Liver (tissue), 9 donors: ENCODE data around the gene CYSRT1. TPM values are rescaled to one million over a fixed set of nuclear protein-coding genes. Genes with fewer than 3 reads are reported as not detected.
A peak's percentile ranks its signal among the peaks of the same experiment; 100 is the strongest.

ENCODE experiments used
- DNase-seq: peaks from one replicate; pipeline ENCODE4 v3.0.0-alpha.2; 2017; ENCODE audit warnings: low spot score
- H3K27ac ChIP-seq, 2 donors: one replicate each; pipeline ENCODE4 v1.7.0; 2013; ENCODE audit warnings: inconsistent platforms in 2 of 2, low read length in 2 of 2, control low read depth in 1 of 2, low read depth in 1 of 2, mild to moderate bottlenecking in 1 of 2
- H3K27me3 ChIP-seq, 4 donors: one replicate each; pipeline versions ENCODE4 v1.6.1 to v1.7.0; 2013; ENCODE audit warnings: low read length in 3 of 4, inconsistent platforms in 1 of 4, mild to moderate bottlenecking in 1 of 4, moderate library complexity in 1 of 4; ENCODE audit not compliant: control insufficient read depth in 4 of 4, insufficient read depth in 4 of 4
- H3K36me3 ChIP-seq, 4 donors: one replicate each; pipeline versions ENCODE4 v1.6.1 to v1.7.0; 2013; ENCODE audit warnings: low read length in 3 of 4, mild to moderate bottlenecking in 3 of 4, low read depth in 1 of 4, moderate library complexity in 1 of 4; ENCODE audit not compliant: control insufficient read depth in 4 of 4, insufficient read depth in 3 of 4
- H3K4me1 ChIP-seq, 4 donors: one replicate each; pipeline versions ENCODE4 v1.6.1 to v1.7.0; 2013; ENCODE audit warnings: low read length in 3 of 4, mild to moderate bottlenecking in 3 of 4, moderate library complexity in 1 of 4; ENCODE audit not compliant: control insufficient read depth in 4 of 4, insufficient read depth in 4 of 4
- H3K4me3 ChIP-seq, 3 donors: one replicate each; pipeline versions ENCODE4 v1.6.1 to v1.7.0; 2013; ENCODE audit warnings: low read length in 3 of 3, control low read depth in 1 of 3, low read depth in 1 of 3, mild to moderate bottlenecking in 1 of 3
- H3K9ac ChIP-seq, 2 donors: one replicate each; pipeline ENCODE4 v1.7.0; 2013; ENCODE audit warnings: low read length in 2 of 2, mild to moderate bottlenecking in 2 of 2, moderate library complexity in 2 of 2, control low read depth in 1 of 2, low read depth in 1 of 2
- H3K9me3 ChIP-seq, 4 donors: one replicate each; pipeline versions ENCODE4 v1.6.1 to v1.7.0; 2013; ENCODE audit warnings: low read length in 3 of 4; ENCODE audit not compliant: control insufficient read depth in 4 of 4
- CTCF ChIP-seq: fragments of 150-350 bp; IDR thresholded peaks from 2 replicates; pipeline ENCODE4 v1.5.1; 2017; ENCODE audit warnings: improper control_type of control experiment, low read depth, low read length; ENCODE audit not compliant: missing input control
- EGR1 ChIP-seq, 2 donors: IDR thresholded peaks; 2 replicates each; pipeline ENCODE4 v1.6.1; 2016 to 2018; ENCODE audit warnings: antibody characterized with exemption in 2 of 2, low read depth in 2 of 2
- FOXA1 ChIP-seq: IDR thresholded peaks from 2 replicates; pipeline ENCODE4 v1.6.1; 2016; ENCODE audit warnings: antibody characterized with exemption
- GABPA ChIP-seq, 2 donors: IDR thresholded peaks in 1 of 2; conservative IDR thresholded peaks in 1 of 2; 2 replicates each; pipeline ENCODE4 v1.6.1; 2016; ENCODE audit warnings: antibody characterized with exemption in 2 of 2, mild to moderate bottlenecking in 1 of 2, moderate library complexity in 1 of 2
- HNF4A ChIP-seq, 2 donors: conservative IDR thresholded peaks; 2 replicates each; pipeline ENCODE4 v1.6.1; 2016; ENCODE audit warnings: antibody characterized with exemption in 2 of 2, mild to moderate bottlenecking in 2 of 2
- HNF4G ChIP-seq: IDR thresholded peaks from 2 replicates; pipeline ENCODE4 v1.6.1; 2016; ENCODE audit warnings: antibody characterized with exemption
- JUND ChIP-seq, 2 donors: IDR thresholded peaks; 2 replicates each; pipeline ENCODE4 v1.6.1; 2016; ENCODE audit warnings: antibody characterized with exemption in 2 of 2
- MAX ChIP-seq: IDR thresholded peaks from 2 replicates; pipeline ENCODE4 v1.6.1; 2016; ENCODE audit warnings: antibody characterized with exemption
- NR2F2 ChIP-seq: IDR thresholded peaks from 2 replicates; pipeline ENCODE4 v1.6.1; 2016; ENCODE audit warnings: antibody characterized with exemption
- RAD21 ChIP-seq, 2 donors: IDR thresholded peaks; 2 replicates each; pipeline ENCODE4 v1.6.1; 2016; ENCODE audit warnings: antibody characterized with exemption in 2 of 2, mild to moderate bottlenecking in 2 of 2
- REST ChIP-seq: IDR thresholded peaks from 2 replicates; pipeline ENCODE4 v1.6.1; 2016; ENCODE audit warnings: antibody characterized with exemption, mild to moderate bottlenecking
- RXRA ChIP-seq, 2 donors: IDR thresholded peaks; 2 replicates each; pipeline ENCODE4 v1.6.1; 2017 to 2018; ENCODE audit warnings: antibody characterized with exemption in 2 of 2, mild to moderate bottlenecking in 1 of 2
- TAF1 ChIP-seq: conservative IDR thresholded peaks from 2 replicates; pipeline ENCODE4 v1.6.1; 2016; ENCODE audit warnings: antibody characterized with exemption, mild to moderate bottlenecking
- ZBTB33 ChIP-seq: IDR thresholded peaks from 2 replicates; pipeline ENCODE4 v1.6.1; 2016; ENCODE audit warnings: antibody characterized with exemption
- WGBS: extraction: QIAGEN DNeasy Blood & Tissue Kit; methylation state at CpG from one replicate; pipeline ENCODE4 v1.1.7; 2013; 5-methylcytosine and 5-hydroxymethylcytosine counted together
- polyA plus RNA-seq, 2 donors: library from polyadenylated mRNA; stranded (reverse) in 1 of 2; unstranded in 1 of 2; fragments of 200-250 nt in 1 of 2; fragments of >200 nt in 1 of 2; fragmentation: Nextera tagmentation in 1 of 2; extraction: Ambion mirVana in 1 of 2; gene quantifications; one replicate each; pipeline versions ENCODE4 v1.2.1 to v1.2.3, GENCODE V29; 2013 to 2015
- total RNA-seq, 2 donors: library from RNA; depleted of rRNA; stranded (reverse); fragments of >200 nt; gene quantifications; one replicate each; pipeline ENCODE4 v1.2.3, GENCODE V29; 2014
- donor health status: healthy.
- donor health status: healthy.
- donor health status: healthy.
- donor health status: healthy.
- donor health status: healthy.

CYSRT1 gene
- total RNA-seq (under 1 TPM; 0.14 to 0.25 TPM), polyA plus RNA-seq (under 1 TPM; 0.15 to 0.50 TPM)

- TF ChIP-seq HNF4A (conservative IDR thresholded peaks at IDR 0.05) (no peak), EGR1 (IDR thresholded peaks at IDR 0.05; ENCODE audit: low read depth in 2 of 2) (no peak), RXRA (IDR thresholded peaks at IDR 0.05) (no peak), NR2F2 (no peak), ZBTB33 (no peak), FOXA1 (no peak), GABPA (IDR thresholded peaks at IDR 0.05 in 1 of 2, conservative IDR thresholded peaks at IDR 0.05 in 1 of 2) (no peak), MAX (no peak), TAF1 (no peak), REST (no peak), JUND (IDR thresholded peaks at IDR 0.05) (no peak), HNF4G (no peak), RAD21 (IDR thresholded peaks at IDR 0.05) (no peak)
- DNase-seq, result no peak
Measured at GRCh38 chr9:137224830-137225694, at the start of gene CYSRT1. TSS of gene CYSRT1 (plus strand) at chr9:137225174. CDS start at chr9:137225622, 448 bp downstream.

GRCh38 chr9:137175345-137175961 is 49.5 kb upstream of the CYSRT1 start:
- TF ChIP-seq FOXA1 (no peak), CTCF (peak; percentile 2)
- H3K4me3 ChIP-seq, result no peak overlapping the region
- H3K27ac ChIP-seq, result no peak overlapping the region
- DNase-seq, result no peak
- H3K9ac ChIP-seq, result no peak overlapping the region
- peaks cover 4 to 21% (median 9%) of the 10 kb centered on the region in 4 donors for H3K36me3 ChIP-seq
- no peaks in the 10 kb centered on the region for H3K4me1 ChIP-seq
- 48% methylated on average over 33 of the region's 33 CpGs for WGBS
- H3K9me3 ChIP-seq, result no peaks in the 10 kb centered on the region
- peaks cover 0 to 1% (median 0%) of the 10 kb centered on the region in 4 donors for H3K27me3 ChIP-seq

More at GRCh38 chr9:137224830-137225694, at the start of gene CYSRT1:
- Histone ChIP-seq H3K9me3 (no peaks in the 10 kb centered on the region), H3K9ac (peak within 1 kb of the TSS; percentile 42 to 45), H3K36me3 (no peaks in the 10 kb centered on the region), H3K4me1 (peaks cover 10 to 22% (median 14%) of the 10 kb centered on the region in 4 donors), H3K27ac (peak within 1 kb of the TSS; percentile 57 to 84), H3K4me3 (peak within 1 kb of the TSS; percentile 67 to 88 (median 86)), H3K27me3 (no peaks in the 10 kb centered on the region)
- WGBS, result 60% methylated on average over 23 of the region's 23 CpGs
